Myocyte (in vitro differentiated cells): ENCODE measurements around the gene ARL5C. TPM values are rescaled to one million over a fixed set of nuclear protein-coding genes. Genes with fewer than 3 reads are reported as not detected.
A peak's percentile ranks its signal among the peaks of the same experiment; 100 is the strongest.

Source experiments
- DNase-seq: peaks from one replicate; pipeline ENCODE4 v3.0.0-alpha.2; 2012; ENCODE audit warnings: low read depth
- total RNA-seq: library from RNA; depleted of rRNA; stranded (reverse); fragments of >200 nt; gene quantifications from 2 replicates; pipeline ENCODE4 v1.2.3, GENCODE V29; 2014

The ARL5C gene
- total RNA-seq, 1 donor from 2014 or later: not detected

GRCh38 chr17:39194089-39194984 is 28.4 kb upstream of the ARL5C start:
- peak; percentile 75 for DNase-seq

- DNase-seq: peak; percentile 72
Measured at GRCh38 chr17:39193346-39193745, 27.4 kb upstream of the ARL5C start.

DNA sequence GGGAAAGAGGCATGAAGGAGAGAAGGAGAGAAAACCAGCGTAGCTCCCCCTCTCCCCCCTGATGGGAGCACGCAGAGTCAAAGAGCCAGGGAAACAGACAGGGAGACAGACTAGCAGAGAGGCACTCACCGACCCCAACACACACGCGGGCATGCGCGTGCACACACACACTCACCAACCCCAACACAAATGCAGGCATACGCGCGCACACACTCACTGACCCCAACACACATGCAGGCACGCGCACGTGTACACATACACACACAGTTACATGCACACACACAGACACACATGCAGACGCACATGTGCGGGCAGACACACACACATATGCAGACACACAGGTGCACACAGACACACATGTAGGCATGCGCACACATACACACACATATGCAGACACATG is 26.9 kb upstream of the ARL5C start:
- no peak for DNase-seq

DNA sequence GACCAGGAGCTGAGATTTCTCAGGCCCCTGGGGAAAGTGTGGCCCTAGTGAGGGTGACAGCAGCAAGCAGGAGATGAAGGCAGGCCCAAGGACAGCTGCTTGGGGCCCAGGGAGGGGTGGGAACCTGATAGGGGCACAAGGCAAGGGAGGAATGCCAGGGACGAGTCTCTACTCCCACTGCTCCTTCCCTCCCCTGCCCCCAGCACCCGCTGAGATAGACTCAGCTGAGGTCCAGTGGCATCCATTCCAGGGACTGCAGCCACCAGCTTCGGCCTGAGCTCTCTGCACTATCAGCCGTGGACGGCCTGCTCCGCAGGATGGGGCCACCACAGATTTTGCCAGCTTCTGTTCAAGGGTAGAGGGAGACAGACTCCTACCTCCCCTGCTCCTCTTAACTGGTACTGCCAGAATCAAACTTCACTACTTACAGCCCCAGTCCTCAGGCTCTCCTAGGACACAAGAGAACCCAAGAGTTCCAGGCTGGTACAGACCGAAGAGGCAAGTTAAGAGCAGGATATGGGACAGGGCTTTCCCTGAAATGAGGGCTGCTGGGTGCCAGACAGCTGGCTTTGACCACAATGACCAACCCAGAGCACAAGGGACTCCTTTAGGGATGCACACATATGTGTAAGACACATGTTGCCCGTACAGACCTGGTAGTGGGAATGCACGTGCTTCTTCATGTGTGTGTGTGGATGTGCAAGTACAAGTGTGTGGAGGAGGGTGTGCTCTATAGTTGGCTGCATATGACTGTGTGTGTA is 26.0 kb upstream of the ARL5C start:
- DNase-seq: peak; percentile 89

DNA sequence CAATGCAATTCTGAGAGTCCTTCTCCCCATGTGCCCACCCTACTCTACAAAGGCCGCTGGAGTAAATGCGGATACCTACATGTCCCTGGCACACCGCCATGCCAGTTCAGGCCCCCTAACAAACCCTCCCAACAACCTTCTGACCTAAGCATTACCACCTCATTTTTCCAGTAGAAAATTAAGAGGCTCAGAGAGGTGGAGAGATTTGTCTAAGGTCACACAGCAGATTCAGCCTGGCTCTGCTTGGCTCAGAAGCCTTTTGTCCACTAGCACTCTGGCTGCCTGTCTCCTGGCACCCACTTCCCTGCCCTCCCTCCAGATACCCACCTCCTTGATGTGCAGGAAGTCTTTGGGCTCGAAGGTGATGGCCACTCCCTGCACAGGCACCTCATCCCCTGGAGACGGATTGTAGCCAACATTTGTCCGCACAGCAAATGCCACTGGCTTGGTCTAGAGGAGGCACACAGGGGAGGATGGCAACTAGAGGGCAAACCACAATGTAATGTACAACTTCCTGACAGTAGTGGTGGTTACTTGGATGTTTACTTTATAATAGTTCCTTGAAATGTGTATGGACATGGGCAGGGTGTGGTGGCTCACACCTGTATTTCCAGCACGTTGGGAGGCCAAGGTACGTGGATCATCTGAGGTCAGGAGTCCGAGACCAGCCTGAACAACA is 21.3 kb upstream of the ARL5C start:
- no peak for DNase-seq

GRCh38 chr17:39186481-39187002 is 20.6 kb upstream of the ARL5C start:
- no peak for DNase-seq

DNA sequence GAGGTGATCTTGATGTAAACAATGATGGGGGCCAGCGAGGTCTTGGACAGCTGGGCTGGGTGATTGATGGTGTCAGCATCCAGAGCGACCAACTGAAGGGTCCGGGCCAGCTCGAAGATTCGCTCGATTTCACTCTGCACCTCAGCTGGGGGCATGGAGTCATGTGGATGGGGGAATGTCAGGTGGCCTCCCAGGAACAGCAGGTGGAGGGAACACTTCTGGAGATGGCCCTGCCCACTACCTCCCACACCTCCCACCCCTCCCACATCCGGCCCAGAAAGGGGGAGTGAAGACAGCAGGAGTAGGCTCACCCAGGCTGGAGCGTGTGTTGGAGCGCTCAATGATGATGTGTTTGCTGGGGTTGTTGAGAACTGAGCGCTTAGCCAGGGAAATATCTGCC is 17.8 kb upstream of the ARL5C start:
- no peak for DNase-seq

DNA sequence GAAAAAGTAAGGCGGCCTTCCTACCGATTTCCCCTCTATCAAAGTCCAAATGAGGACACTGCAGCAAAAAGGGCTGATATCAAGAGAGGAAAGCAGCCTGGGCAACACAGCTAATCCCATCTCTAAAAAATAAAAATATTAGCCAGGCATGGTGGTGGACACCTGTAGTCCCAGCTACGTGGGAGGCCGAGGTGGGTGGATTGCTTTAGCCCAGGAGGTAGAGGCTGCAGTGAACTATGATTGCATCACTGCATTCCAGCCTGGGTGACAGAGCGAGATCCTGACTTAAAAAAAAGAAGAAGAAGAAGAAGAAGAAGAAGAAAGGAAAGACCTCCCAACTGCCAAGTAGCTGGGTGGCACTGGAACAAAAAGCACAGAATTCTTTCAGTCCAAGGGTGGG is 17.1 kb upstream of the ARL5C start:
- DNase-seq: no peak

DNA sequence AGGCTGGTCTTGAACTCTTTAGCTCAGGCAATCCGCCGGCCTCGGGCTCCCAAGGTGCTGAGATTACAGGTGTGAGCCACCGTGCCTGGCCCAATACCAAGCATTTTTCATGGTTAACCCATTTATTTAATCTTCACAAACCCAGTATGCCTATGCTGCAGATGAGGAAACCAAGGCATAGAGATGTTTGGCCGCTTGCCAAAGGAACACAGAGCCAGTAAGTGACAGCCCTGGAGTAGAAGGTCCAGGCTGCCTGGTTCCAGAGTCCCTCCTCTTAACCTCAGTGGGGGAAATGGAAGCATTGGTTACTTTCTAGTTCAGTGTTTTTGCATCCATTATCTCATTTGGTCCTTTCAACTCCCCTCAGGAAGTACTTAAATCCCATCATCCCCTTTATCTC is 15.3 kb upstream of the ARL5C start:
- DNase-seq: no peak

GRCh38 chr17:39178536-39178935 is 12.6 kb upstream of the ARL5C start:
- DNase-seq: peak; percentile 52

- DNase-seq: peak; percentile 39
Measured at GRCh38 chr17:39177256-39177655, 11.3 kb upstream of the ARL5C start.

GRCh38 chr17:39175695-39176093 is 9.7 kb upstream of the ARL5C start:
- peak; percentile 81 for DNase-seq

DNA sequence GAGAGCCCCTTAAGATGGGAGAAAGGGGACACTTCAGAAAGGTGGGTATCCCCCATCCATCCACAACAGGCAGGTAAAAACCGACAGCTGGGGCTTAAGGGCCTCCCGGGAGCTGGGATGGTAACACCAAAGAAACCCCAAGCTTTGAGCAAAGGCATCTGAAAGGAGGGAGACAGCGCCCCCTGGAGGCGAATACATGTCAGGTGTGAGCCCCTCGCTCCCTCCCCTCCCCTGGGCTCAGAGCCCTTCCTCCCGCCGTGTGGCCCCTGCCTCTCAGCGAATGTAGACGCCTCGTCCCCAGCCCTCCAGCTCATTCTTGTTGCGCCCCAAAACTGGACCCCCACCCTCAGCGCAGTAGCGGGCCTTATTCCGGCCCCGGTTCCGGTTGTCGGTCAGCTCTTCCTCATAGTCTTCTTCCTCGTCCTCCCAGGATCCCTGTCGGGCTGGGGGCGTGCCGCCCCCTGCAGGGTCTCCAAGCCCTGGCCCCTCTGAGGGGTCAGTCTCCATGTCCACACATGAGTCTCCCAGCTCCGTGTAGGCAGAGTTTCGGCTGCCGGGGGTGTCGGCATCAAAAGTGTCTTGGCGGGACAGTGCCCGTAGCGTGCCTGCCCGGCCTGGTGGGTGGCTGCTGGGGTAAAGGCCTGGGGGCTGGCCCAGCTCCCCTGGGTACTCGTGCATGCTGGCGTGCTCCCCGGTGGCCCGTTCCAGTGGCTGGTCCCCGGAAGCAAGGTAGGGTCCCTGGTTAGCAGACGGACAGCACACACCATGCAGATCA is 9.1 kb upstream of the ARL5C start:
- peak; percentile 74 for DNase-seq

DNA sequence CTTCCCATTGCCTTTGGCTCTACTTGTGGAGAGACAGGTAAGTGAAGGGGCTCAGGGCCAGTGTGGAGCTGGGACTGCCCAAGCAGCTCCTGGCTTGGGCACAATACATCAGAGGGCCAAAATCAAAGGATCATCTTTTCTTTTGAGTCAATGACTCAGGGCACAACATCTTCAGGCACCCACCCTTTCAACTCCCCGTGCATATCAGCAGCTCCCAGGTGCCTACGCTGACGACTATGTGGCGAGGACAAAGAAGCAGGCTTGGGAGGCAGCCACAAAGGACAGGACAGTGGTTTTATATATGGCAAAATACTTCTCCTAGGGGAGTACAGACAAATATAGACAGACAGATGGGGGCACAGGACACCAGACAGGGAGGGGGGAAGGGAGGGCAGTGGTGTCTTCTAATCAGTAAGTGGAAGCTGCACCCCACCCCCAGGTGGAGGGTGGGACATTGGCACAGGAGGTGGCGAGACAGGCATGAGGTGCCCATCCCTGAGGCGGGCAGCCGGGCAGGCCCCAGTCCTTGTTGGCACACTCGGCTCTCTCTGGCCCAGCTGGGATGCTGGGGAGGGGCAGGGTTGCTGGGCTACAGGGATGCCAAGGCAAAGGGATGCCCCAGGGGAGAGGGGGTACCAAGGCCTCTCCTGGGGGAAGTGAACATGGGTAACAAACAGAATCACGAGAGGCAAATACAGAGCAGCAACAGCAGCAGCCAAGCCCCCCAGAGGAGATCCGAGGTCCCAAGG is 7.7 kb upstream of the ARL5C start:
- peak; percentile 33 for DNase-seq

DNA sequence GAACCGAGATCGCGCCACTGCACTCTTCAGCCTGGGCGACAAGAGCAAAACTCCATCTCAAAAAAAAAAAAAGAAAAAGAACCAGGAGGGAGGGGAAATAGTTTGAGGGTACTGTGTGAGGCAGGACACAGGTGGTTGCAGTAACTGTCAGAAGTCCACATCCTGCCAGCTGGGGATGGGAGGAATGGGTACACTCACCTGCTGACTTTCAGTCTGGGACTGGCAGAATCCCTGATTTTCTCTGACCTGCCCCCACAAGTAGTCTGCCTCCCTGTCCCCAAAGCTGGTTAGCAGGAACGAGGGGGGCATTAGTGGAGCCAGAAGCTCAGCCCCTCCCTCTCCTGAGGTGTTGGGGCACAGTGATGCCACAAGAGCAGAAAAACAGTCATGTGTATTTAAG is 7.1 kb upstream of the ARL5C start:
- peak; percentile 18 for DNase-seq

GRCh38 chr17:39171933-39172332 is 6.0 kb upstream of the ARL5C start:
- no peak for DNase-seq

DNA sequence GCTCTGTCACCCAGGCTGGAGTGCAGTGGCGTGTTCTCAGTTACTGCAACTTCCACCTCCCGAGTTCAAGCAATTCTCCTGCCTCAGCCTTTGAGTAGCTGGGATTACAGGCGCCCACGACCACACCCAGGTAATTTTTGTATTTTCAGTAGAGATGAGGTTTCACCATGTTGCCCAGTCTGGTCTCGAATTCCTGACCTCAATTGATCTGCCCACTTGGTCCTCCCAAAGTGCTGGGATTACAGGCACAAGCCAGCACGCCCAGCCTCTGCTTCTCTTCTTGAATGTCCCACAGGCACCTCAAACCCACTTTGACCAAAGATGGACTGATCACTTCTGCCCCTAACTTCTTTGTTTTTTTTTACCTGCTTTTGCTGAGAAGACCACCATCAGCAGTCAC is 4.6 kb upstream of the ARL5C start:
- DNase-seq: peak; percentile 24

- no peak for DNase-seq
Measured at GRCh38 chr17:39170109-39170508, 4.1 kb upstream of the ARL5C start.

DNA sequence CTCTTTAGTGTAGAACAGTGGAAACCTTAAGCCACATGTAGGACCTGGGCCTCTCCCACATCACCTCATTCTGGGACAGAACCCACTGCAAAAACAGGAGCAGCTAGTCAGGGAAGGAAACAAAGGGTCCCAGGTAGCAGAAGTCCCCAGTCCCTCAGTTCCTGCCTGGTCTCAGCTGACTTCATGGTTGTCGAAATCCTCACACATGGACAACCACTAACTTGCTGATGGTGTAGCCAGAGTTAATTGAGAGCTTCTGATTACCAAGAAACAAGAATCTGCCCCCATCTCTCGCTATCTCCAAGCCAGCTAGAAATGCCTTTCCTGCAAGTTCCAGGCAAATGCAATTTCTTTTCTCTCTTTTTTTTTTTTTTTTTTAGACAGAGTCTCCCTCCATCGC is 3.6 kb upstream of the ARL5C start:
- DNase-seq: no peak

GRCh38 chr17:39169101-39169500 is 3.1 kb upstream of the ARL5C start:
- DNase-seq: no peak
